Omental fat pad (tissue), 4 donors: ENCODE results near the gene RASGRP2. TPM values are rescaled to one million over a fixed set of nuclear protein-coding genes. Genes with fewer than 3 reads are reported as not detected.

Experiments used
- ATAC-seq: fragments of 150-250 bp; one replicate; pipeline ENCODE4 v1.9.1; 2016; ENCODE audit warnings: mild to moderate bottlenecking, moderate library complexity; ENCODE audit not compliant: low FRiP score
- DNase-seq: peaks from one replicate; pipeline ENCODE4 v3.0.0-alpha.2; 2019; ENCODE audit warnings: low spot score
- total RNA-seq, 4 donors: library from RNA; depleted of rRNA; stranded (reverse); fragments of >200 nt; gene quantifications; one replicate each; pipeline ENCODE4 v1.1.0, GENCODE V29; 2016
- TF ChIP-seq, protein P1 (sequence below), 3 donors: fragments of 450-650 bp; IDR thresholded peaks; one replicate each; pipeline ENCODE4 v1.5.1; 2016 to 2017; ENCODE audit warnings: antibody characterized with exemption in 3 of 3, mild to moderate bottlenecking in 3 of 3, moderate library complexity in 2 of 3

RASGRP2 gene
- total RNA-seq, 4 donors from 2014 or later: 9.3 to 53.1 (median 14.0) TPM

DNA sequence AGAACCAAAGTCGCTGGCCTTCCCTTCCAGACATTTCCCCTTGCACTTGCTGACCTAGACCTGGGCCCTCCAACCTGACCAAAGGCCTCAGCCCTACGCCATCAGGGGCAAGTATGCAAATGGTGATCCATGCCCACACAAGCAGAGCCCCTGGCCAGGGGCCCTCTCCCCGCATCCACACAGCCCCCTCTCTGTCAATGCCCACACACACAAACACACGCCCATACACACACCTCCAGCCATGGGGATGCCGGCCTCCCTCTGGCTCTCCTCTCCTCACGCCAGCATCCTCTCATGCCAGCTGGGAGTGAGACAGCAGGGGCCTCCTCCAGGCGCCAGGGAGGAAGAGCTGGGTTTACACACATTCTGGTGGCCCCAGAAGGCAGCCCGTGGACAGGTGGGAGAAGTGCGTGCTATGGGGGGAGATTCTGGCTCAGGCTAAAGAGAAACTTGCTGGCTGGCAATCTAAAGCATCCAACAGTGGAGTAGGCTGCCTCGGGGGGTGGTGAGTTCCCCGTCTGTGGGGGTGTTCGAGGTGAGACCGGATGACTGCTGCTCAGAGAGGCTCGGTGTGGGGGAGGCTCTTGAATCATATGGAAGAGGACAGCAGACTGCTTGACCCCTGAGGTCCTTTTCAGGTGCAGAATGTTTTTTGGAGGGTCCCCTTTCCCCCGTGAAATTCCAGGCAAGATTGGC lies 25.7 kb downstream of the RASGRP2 start:
- TF ChIP-seq, protein P1, sequence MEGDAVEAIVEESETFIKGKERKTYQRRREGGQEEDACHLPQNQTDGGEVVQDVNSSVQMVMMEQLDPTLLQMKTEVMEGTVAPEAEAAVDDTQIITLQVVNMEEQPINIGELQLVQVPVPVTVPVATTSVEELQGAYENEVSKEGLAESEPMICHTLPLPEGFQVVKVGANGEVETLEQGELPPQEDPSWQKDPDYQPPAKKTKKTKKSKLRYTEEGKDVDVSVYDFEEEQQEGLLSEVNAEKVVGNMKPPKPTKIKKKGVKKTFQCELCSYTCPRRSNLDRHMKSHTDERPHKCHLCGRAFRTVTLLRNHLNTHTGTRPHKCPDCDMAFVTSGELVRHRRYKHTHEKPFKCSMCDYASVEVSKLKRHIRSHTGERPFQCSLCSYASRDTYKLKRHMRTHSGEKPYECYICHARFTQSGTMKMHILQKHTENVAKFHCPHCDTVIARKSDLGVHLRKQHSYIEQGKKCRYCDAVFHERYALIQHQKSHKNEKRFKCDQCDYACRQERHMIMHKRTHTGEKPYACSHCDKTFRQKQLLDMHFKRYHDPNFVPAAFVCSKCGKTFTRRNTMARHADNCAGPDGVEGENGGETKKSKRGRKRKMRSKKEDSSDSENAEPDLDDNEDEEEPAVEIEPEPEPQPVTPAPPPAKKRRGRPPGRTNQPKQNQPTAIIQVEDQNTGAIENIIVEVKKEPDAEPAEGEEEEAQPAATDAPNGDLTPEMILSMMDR (IDR thresholded peaks at IDR 0.05): no peak
- ATAC-seq (no peak), DNase-seq (no peak)

DNA sequence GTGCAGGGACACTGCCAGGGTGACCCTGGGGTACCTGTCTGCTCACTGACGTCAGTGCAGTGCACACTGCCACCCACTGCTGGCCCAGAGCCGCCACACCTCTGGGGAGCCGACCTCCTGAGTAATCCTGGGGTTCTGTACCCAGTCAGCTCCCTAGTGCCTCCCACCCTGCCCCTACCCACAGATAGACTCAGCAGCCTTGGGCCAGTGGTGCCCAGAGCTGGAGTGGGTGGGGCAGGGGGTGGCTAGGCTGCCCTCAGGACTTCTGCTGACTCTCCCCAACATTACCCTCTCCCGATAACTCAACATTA lies 26.7 kb downstream of the RASGRP2 start:
- DNase-seq (no peak), ATAC-seq (no peak)
- TF ChIP-seq, protein P1 (IDR thresholded peaks at IDR 0.05): no peak

GRCh38 chr11:64716473-64717267 lies 27.3 kb downstream of the RASGRP2 start:
- no peak for ATAC-seq
- no peak for DNase-seq
- TF ChIP-seq, protein P1 (IDR thresholded peaks at IDR 0.05): no peak

DNA sequence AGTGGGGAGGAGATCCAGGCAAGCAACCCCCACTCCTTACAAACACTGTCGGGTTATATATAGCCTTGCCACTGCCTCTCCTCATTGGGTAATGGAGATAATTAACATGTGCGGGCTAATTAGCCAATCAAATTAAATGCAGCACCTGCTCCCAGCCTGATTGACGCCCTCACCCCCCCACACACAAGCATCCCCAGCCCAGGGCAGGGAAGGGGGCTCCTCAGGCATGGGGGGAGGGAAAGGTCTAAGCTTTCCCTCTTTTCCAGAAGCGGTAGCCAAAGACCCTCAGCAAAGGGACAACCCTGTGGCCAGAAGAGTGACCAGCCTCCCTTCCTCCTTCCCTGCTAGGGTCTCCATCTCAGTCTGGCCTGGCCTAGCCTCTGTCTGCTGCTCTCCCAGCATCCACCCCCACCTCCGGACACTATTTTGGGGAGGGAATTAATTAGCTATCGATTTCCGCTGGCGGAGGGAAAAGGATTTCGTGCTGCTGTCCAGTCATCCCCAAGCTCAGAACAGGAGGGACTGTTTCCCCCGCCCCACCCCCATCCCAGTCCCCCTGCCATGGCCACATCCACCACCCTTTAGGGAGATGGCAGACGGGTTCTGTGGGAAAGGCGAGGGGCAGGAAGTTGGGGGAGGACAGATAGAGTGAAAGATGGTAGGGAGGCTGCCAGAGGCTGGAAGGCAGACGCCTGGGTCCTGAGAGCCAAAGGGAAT lies 28.0 kb downstream of the RASGRP2 start:
- ATAC-seq (no peak), DNase-seq (no peak)
- TF ChIP-seq, protein P1 (IDR thresholded peaks at IDR 0.05): no peak

DNA sequence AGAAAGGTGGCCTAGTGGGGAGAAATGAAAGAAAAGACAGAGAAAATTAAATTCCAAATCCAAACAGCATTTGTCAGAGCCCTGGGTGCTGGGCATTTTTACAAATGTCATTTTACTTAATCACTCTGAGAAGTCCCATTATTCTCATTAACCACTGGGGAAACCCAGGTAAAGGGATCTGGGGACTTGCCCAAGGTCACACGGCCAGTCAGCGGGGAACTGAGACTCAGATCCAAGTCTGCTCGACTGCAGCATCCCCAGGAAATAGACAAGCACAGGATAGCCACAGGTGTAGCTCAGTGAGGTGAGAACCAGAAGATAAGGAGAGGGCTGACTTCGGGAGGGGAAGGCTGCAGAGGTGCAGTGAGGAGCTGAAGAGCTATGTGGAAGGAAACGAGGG lies 28.8 kb downstream of the RASGRP2 start:
- TF ChIP-seq, protein P1 (IDR thresholded peaks at IDR 0.05): no peak
- no peak for DNase-seq
- no peak for ATAC-seq

DNA sequence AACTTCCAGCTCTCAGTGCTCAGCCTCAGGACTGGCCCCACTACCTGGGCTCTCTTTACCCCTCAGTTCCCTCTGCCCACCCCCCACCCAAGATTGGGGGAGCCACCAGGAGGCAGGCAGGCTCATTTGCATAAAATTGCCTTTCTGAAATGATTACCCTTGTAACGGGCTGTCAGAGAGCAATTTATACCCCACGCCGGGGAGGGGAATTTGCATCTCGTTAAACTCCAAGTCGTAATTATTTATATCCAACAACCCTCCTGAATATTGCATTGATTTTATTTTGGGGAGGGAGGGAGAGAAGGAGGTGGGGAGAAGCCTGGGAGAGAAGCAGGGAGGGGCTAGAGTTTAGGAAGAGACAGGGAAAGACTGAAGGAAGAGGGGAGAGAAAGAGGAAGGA lies 29.3 kb downstream of the RASGRP2 start:
- TF ChIP-seq, protein P1 (IDR thresholded peaks at IDR 0.05): no peak
- ATAC-seq (no peak), DNase-seq (no peak)
